GM18867 (cell line): ENCODE measurements around the gene SETSIP.
"Not testable (repeated sequence)": the region's sequence is repeated elsewhere in the genome, so short reads cannot be mapped to it uniquely, and the experiment has no call there.

ENCODE experiments used
- ATAC-seq: cut with Tn5 transposase; IDR thresholded peaks from one replicate; pipeline ENCODE4 v1.9.1; 2021; ENCODE audit warnings: mild to moderate bottlenecking, moderate library complexity; ENCODE audit not compliant: unreplicated experiment

The SETSIP gene

DNA sequence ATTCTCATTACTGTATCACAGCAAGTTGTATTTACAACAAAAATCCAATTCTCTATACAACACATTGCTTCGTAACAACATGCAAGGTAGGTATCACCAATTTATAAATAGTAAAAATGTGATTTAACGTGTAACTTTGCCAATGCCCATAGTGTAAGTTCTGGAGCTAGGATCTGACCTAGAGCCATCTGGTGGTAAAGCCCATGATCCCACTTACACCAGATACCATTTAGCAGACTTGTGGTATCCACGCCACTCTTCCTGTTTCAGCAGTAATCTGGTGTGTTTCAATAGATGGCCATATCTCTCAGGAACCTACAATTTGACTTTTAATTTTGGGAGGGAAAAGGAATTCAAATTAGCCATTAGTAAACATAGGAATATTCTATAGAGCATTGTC is 10.2 kb downstream of the SETSIP start:
- ATAC-seq, result no peak

DNA sequence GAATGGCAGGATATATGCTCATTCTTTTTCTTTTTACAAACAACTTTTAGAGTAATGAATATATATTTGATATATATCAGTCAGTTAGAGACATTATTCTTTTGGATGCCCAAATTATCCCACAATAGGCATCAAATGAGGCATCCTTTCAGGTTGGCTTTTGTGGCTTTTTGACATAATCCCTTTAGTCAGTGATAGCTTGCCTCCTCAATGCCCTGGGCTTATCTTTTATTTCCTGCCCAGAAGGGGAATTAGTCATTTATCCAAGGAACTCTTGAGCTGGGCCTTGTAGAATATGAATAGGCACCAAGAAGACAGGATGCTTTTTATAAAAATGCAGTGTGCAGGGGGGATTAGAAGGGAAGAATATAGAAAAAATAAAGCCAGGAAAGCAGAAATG is 23.3 kb downstream of the SETSIP start:
- no peak for ATAC-seq

DNA sequence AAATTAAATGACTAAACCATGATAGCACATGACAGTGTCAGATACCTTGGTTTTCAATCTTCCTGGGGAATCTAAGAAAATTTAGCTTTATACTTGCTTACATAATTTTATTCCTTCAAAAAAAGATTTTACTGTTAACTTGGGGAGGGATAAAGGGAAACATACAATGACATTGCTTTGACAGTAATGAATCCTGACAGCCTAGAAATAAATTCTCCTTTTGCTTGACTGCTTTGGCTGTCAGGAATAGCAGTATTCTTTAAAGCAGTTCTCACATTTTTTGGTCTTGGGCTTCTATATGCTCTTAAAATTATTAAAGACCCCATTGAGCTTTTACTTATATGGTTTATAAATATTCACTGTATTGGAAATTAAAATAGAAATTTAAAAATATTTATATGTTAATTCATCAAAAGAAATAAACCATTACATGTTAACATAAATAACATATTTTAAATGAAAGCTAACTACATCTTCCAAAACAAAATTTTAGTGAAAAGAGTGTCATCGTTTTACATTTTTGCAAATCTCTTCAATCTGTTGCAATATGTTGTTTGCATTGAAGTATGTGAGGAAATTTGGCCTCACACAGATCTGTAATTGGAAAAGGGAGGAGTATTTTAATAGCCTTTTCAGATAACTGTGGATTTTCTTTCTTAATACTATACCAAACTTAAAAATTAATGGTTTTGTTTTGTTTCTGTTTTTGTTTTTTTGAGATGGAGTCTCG is 29.3 kb downstream of the SETSIP start:
- ATAC-seq, result no peak

DNA sequence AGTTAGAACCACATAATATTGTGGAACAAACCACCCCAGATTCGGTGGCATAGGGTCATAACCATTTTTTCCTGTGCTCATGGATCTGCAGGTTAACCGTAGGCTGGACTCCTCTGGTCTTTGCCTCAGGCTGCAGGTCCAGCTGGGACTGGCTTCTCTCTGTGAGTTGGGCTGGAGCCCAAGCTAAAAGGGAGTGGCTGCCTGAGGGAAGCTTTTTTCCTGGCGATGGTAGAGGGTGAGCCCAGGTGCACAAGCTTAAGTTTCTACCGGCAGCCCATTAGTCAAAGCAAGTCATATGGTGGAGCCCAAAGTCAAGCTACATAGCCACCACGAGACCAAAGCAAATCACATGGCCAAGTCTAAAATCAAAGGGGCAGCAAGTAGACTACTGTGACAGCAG is 31.6 kb downstream of the SETSIP start:
- ATAC-seq, result no peak

DNA sequence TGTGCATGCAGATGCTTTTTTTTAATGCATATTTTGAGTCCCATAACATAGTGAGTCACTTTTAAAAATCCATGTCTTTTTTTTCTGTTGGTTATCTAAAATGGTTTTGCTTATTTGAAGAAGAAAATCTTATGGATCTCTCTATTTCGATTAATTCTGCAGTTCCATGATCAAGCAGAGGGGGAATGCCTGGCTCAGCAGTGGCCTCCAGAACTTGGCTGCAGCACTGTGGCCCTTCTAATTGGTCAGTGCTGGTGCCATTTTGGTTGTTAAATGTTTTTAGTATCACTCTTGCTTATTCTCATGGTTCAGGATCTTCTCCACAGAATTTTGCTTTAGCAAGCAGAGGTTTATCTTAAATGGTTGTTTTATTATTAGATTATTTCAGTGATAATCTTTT is 34.2 kb downstream of the SETSIP start:
- no peak for ATAC-seq

DNA sequence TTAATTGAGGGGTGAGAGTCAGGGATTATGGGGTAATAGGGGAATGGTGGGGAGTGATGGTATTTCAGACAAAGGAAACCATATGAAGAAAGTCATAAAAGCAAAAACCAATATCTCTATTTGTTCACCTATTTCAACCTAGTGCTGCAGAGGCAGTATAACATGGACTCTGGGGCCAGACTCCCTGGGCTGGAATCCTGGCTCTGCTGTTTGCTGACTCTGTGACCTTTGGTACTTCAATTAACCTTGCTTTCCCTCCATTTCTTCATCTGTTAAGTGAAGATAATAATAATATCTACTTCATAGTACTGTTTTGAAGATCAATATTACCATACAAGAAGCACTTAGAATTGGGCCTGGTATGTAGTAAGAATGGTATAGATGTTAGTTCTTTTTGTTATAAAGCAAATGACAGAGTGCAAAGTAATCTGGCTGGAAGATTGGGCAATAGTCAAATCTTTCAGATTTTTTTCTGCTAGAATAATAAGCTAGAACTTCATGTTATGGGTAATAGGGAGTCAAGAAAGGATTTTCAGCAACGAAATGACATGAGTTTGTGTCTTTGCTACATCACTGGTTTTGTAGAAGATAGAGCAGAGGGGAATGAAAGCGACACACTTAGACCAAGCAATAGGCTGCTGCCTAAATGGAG is 36.4 kb downstream of the SETSIP start:
- ATAC-seq, result no peak

DNA sequence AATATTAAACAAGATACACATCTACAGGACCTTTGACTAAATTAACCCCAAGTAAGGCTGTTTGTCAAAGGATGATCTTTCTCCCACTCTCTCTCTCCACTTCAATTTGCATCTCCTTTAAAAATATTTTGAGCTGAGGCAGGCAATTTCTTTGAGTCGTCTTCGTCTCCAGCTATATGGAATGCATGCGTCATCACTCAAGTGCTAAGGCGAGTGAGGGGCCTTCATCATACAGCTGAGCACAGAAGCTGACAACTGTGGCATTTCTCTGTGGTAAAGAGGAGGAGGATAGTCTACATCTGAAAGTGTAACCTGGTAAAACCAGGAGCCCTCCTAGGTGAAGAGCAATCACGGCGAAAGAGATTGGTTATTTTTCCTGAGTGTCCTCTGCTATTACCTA is 37.8 kb downstream of the SETSIP start:
- no peak for ATAC-seq

DNA sequence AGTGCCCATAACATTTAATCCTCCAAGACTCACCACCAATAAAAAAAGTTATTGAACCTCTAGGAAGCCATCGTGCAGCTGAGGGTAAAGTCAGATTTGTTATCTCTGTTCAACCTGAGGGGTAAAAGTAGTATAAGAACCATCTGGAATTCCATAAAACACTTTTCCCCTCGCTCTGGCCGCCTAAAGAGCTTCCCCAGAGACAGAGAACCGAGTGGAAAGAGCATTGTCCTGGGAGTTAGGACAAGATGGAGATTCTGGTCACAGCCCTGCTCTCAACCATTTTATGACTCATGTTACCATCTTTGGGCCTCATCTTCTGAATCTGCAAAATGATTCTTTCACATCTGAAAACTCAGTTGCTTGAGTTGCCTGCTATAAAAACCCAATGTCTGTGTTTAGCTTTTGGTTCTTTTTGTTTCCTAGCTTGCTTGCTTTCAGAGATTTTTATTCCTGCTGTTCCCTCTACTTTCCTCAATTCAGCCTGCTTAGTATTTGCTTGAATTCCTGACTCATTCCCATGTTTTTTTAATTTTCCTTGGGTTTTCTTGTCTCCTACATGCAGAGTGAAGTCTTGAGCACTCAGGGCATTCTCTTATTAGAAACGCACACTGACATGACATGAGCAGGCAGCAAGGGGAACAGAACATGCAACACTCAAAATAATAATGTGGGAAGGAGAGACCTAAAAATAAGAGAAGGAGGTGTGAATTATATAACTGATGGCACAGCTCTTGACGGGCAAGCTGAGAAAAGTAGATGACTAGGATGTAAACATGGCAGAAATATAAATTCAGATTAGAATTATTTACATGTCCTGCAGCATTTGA is 43.7 kb downstream of the SETSIP start:
- ATAC-seq, result no peak

DNA sequence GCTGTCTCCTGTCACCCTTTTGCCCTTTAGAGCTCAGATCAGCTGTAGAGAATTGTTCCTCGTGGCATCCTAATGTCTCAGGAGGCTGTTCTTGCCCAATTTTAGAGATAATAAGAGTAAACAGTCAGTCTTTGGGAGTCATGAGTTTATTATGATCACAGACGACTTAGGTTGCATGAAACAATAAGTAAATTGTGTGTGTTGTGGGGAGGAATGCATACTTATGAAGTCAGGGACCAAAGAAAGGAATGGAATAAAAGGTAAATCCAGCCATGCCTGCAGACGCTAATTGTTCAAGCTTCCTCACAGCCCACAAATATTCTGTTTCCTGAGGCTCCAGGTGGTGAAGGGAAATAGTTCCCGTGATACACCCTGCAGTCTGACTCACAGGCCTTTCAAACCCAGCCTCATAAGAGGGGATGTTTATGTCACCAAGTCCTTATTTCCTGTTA is 44.5 kb downstream of the SETSIP start:
- no peak for ATAC-seq

DNA sequence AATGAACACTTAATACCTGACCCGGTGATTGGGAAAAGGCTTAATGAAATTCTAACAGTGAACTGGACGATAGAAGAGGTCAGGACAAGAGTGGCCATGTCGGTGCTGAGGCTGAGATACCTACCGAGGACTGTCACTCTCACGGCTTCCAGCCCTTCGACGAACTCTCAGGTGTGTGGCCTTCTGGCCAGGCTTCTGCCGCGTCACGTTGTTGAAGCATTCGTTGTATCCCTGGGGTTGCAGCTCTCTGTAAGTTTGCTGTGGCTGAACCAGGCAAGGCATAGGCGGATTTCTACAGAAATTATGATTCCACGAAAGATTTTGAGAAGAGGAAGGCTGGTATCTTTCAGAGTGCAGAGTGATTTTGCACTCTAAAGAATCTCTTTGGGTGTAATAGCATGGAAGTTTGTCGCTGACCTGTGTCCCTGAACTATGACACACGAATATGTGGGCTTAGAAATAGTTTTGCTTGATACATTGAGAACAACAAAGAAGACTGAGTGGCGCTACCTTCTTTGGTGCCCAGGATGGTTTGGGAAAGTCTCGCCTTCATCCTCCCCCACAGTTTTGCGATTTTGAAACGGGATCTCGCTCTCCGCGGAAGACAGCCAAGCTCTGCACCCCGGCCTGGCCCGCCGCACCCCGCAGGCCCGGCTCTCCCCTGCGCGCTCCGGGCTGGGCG is 45.8 kb downstream of the SETSIP start:
- ATAC-seq, result no peak

DNA sequence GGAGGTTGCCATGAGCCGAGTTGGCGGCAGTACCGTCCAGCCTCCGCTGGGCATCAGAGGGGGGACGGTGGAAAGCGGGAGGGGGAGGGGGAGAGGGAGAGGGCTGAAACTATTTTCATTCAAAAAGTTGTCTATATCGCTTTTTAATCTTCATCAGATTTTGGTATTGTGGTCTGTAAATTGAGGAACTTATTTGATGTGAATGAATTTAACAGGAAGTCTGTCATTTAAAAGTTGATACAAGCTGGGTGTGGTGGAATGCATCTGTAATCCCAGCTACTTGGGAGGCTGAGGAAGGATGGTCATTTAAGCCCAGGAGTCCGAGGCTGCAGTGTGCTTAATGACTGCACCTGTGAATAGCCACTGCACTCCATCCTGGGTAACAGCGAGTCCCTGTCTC is 48.4 kb downstream of the SETSIP start:
- no peak for ATAC-seq

DNA sequence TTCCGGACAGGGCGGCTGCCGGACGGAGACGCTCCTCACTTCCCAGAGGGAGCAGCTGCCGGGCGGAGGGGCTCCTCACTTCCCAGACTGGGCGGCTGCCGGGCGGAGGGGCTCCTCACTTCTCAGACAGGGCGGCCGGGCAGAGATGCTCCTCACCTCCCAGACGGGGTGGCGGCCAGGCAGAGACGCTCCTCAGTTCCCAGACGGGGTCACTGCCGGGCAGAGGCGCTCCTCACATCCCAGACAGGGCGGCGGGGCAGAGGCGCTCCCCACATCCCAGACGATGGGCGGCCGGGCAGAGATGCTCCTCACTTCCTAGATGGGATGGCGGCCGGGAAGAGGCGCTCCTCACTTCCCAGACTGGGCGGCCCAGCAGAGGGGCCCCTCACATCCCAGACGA is 49.2 kb downstream of the SETSIP start:
- not testable (repeated sequence) for ATAC-seq
